ENCODE data around the gene MAGEB4.

DNA sequence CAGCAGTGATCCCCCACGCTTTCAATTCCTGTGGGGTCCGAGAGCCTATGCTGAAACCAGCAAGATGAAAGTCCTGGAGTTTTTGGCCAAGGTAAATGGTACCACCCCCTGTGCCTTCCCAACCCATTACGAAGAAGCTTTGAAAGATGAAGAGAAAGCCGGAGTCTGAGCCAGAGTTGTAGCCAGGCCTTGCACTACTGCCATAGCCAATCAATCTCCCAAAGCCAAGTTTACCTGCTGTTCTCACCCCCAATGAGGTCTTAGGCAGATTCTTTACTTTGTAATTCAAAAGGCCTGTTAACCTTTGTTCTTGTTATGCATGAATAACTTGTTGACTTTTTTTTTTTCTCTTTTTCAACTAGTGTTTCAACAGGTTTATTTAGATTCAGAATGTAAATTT lies 22.4 kb upstream of the MAGEB4 start:
- TF ChIP-seq CTCF (IDR thresholded peaks at IDR 0.05) (no peak), POLR2A (IDR thresholded peaks at IDR 0.05) (no peak)
